SK-N-MC (cell line): ENCODE results near the gene PAX4.

ENCODE experiments used
- EZH2 ChIP-seq: fragments of 200-600 bp; sonication (generic); IDR thresholded peaks from one replicate; pipeline ENCODE4 v1.6.1; 2017; ENCODE audit warnings: antibody characterized with exemption
- FOXP2 ChIP-seq: optimal IDR thresholded peaks from 2 replicates; pipeline ENCODE3; 2011; ENCODE audit warnings: mild to moderate bottlenecking, moderate library complexity; ENCODE audit not compliant: insufficient read depth; ENCODE audit errors: extremely low read length, control extremely low read depth
- POLR2AphosphoS5 ChIP-seq: IDR thresholded peaks from 2 replicates; pipeline ENCODE4 v1.6.1; 2012; ENCODE audit warnings: mild to moderate bottlenecking, low read depth, low read length, borderline replicate concordance

- no peak for TF ChIP-seq POLR2AphosphoS5
- TF ChIP-seq EZH2: no peak
- TF ChIP-seq FOXP2: no peak
These were observed 29.7 kb upstream of the PAX4 start for GRCh38 chr7:127647636-127648035.
